ENCODE results near the gene LMF1. TPM values are rescaled to one million over a fixed set of nuclear protein-coding genes. Genes with fewer than 3 reads are reported as not detected.
"Not testable (repeated sequence)": the region's sequence is repeated elsewhere in the genome, so short reads cannot be mapped to it uniquely, and the experiment has no call there.

The LMF1 gene
- total RNA-seq, 1 experiment from 2014 or later, result 13.5 TPM

GRCh38 chr16:884232-884631 lies 86.6 kb downstream of the LMF1 start:
- Histone ChIP-seq H3K27ac (ENCODE audit: low read length) (no peak overlapping the region), H3K4me3 (ENCODE audit: low read length) (no peak overlapping the region), H3K9me3 (ENCODE audit: low read length) (no peaks in the 10 kb centered on the region), H3K27me3 (ENCODE audit: low read length) (no peaks in the 10 kb centered on the region), H3K4me1 (ENCODE audit: insufficient read depth, low read length) (no peaks in the 10 kb centered on the region), H4K20me1 (ENCODE audit: low read length) (no peaks in the 10 kb centered on the region), H3F3A (ENCODE audit: low read length, unreplicated experiment) (no peaks in the 10 kb centered on the region), H3K9ac (ENCODE audit: low read length) (no peak overlapping the region), H3K4me2 (ENCODE audit: low read length) (no peak overlapping the region), H2AFZ (ENCODE audit: low read length) (no peak overlapping the region), H3K36me3 (ENCODE audit: low read depth, low read length) (peaks cover 4% of the 10 kb centered on the region), H3K9me2 (replicated peaks; ENCODE audit: low read length) (no peaks in the 10 kb centered on the region), H3K79me2 (ENCODE audit: low read length) (no peaks in the 10 kb centered on the region)
- ChIA-PET POLR2A (ENCODE audit: unreplicated experiment) (no interaction called here), CTCF (no interaction called here)
- BruUV-seq (replicated peaks), result no TSS peak
- DNase-seq (no peak), ATAC-seq (no peak)
- intact Hi-C loops (cut with micrococcal nuclease), result no loop called here
- TF ChIP-seq EZH2phosphoT487 (IDR thresholded peaks at IDR 0.05; ENCODE audit: borderline replicate concordance, low read length) (no peak), EZH2 (IDR thresholded peaks at IDR 0.05; ENCODE audit: low read length, unreplicated experiment) (no peak), CTCF (conservative IDR thresholded peaks at IDR 0.05; ENCODE audit: low read depth, low read length) (no peak)

- H2AFZ ChIP-seq (ENCODE audit: low read length), result no peak overlapping the region
- no peak for DNase-seq
- no peaks in the 10 kb centered on the region for H3K27me3 ChIP-seq (ENCODE audit: low read length)
- H3K27ac ChIP-seq (ENCODE audit: low read length), result no peak overlapping the region
- H3F3A ChIP-seq (ENCODE audit: low read length, unreplicated experiment), result no peaks in the 10 kb centered on the region
- CTCF ChIA-PET, result no interaction called here
- H3K4me3 ChIP-seq (ENCODE audit: low read length), result no peak overlapping the region
- H3K36me3 ChIP-seq (ENCODE audit: low read depth, low read length), result peaks cover 4% of the 10 kb centered on the region
- TF ChIP-seq EZH2phosphoT487 (IDR thresholded peaks at IDR 0.05; ENCODE audit: borderline replicate concordance, low read length) (no peak), EZH2 (IDR thresholded peaks at IDR 0.05; ENCODE audit: low read length, unreplicated experiment) (no peak), CTCF (conservative IDR thresholded peaks at IDR 0.05; ENCODE audit: low read depth, low read length) (no peak)
- no peaks in the 10 kb centered on the region for H3K4me1 ChIP-seq (ENCODE audit: insufficient read depth, low read length)
- BruUV-seq (replicated peaks), result no TSS peak
- H3K79me2 ChIP-seq (ENCODE audit: low read length), result no peaks in the 10 kb centered on the region
- ATAC-seq, result no peak
- H3K4me2 ChIP-seq (ENCODE audit: low read length), result no peak overlapping the region
- H3K9me2 ChIP-seq (replicated peaks; ENCODE audit: low read length), result no peaks in the 10 kb centered on the region
- no peak overlapping the region for H3K9ac ChIP-seq (ENCODE audit: low read length)
- H3K9me3 ChIP-seq (ENCODE audit: low read length), result no peaks in the 10 kb centered on the region
- POLR2A ChIA-PET (ENCODE audit: unreplicated experiment), result no interaction called here
- intact Hi-C loops (cut with micrococcal nuclease), result no loop called here
- H4K20me1 ChIP-seq (ENCODE audit: low read length), result no peaks in the 10 kb centered on the region
These were observed 87.0 kb downstream of the LMF1 start for GRCh38 chr16:883781-884180.

- no peaks in the 10 kb centered on the region for H3K9me2 ChIP-seq (replicated peaks; ENCODE audit: low read length)
- no peaks in the 10 kb centered on the region for H3K27me3 ChIP-seq (ENCODE audit: low read length)
- ChIA-PET CTCF (no interaction called here), POLR2A (ENCODE audit: unreplicated experiment) (no interaction called here)
- no peak overlapping the region for H3K27ac ChIP-seq (ENCODE audit: low read length)
- ATAC-seq (no peak), DNase-seq (no peak)
- no peak overlapping the region for H3K4me3 ChIP-seq (ENCODE audit: low read length)
- no peaks in the 10 kb centered on the region for H3K4me1 ChIP-seq (ENCODE audit: insufficient read depth, low read length)
- no peak overlapping the region for H3K9ac ChIP-seq (ENCODE audit: low read length)
- TF ChIP-seq EZH2phosphoT487 (IDR thresholded peaks at IDR 0.05; ENCODE audit: borderline replicate concordance, low read length) (no peak), EZH2 (IDR thresholded peaks at IDR 0.05; ENCODE audit: low read length, unreplicated experiment) (no peak), CTCF (conservative IDR thresholded peaks at IDR 0.05; ENCODE audit: low read depth, low read length) (no peak)
- peaks cover 4% of the 10 kb centered on the region for H3K36me3 ChIP-seq (ENCODE audit: low read depth, low read length)
- BruUV-seq (replicated peaks), result no TSS peak
- H3K9me3 ChIP-seq (ENCODE audit: low read length), result no peaks in the 10 kb centered on the region
- H3F3A ChIP-seq (ENCODE audit: low read length, unreplicated experiment), result no peaks in the 10 kb centered on the region
- H3K4me2 ChIP-seq (ENCODE audit: low read length), result no peak overlapping the region
- intact Hi-C loops (cut with micrococcal nuclease), result no loop called here
- H3K79me2 ChIP-seq (ENCODE audit: low read length), result no peaks in the 10 kb centered on the region
- H2AFZ ChIP-seq (ENCODE audit: low read length), result no peak overlapping the region
- no peaks in the 10 kb centered on the region for H4K20me1 ChIP-seq (ENCODE audit: low read length)
These were observed 87.4 kb downstream of the LMF1 start for GRCh38 chr16:883340-883739.

GRCh38 chr16:882671-883070 lies 88.1 kb downstream of the LMF1 start:
- POLR2A ChIA-PET (ENCODE audit: unreplicated experiment); H3K27me3 ChIP-seq (ENCODE audit: low read length); H2AFZ ChIP-seq (ENCODE audit: low read length); H3K79me2 ChIP-seq (ENCODE audit: low read length); H3K9me2 ChIP-seq (replicated peaks; ENCODE audit: low read length); intact Hi-C loops (cut with micrococcal nuclease); H4K20me1 ChIP-seq (ENCODE audit: low read length); H3K36me3 ChIP-seq (ENCODE audit: low read depth, low read length); BruUV-seq (replicated peaks); H3K27ac ChIP-seq (ENCODE audit: low read length); H3K4me1 ChIP-seq (ENCODE audit: insufficient read depth, low read length); H3K9me3 ChIP-seq (ENCODE audit: low read length); H3K9ac ChIP-seq (ENCODE audit: low read length); DNase-seq; ATAC-seq; CTCF ChIA-PET; H3K4me3 ChIP-seq (ENCODE audit: low read length); H3F3A ChIP-seq (ENCODE audit: low read length, unreplicated experiment); H3K4me2 ChIP-seq (ENCODE audit: low read length): not testable (repeated sequence)
